PC-3 (cell line): Measurements from ENCODE around the gene FOXN3.

Experiments
- EZH2 ChIP-seq: fragments of 300-600 bp; sonication (generic); IDR thresholded peaks from one replicate; pipeline ENCODE4 v1.6.1; 2017; ENCODE audit warnings: antibody characterized with exemption, mild to moderate bottlenecking, low read length; ENCODE audit not compliant: unreplicated experiment
- TF ChIP-seq, protein P1 (sequence below): fragments of 300-600 bp; sonication (generic); conservative IDR thresholded peaks from 2 replicates; pipeline ENCODE4 v1.5.1; 2017; ENCODE audit warnings: antibody characterized with exemption, low read depth, mild to moderate bottlenecking, low read length

GRCh38 chr14:89209558-89209957 lies 207.5 kb downstream of the FOXN3 start:
- TF ChIP-seq, protein P1, sequence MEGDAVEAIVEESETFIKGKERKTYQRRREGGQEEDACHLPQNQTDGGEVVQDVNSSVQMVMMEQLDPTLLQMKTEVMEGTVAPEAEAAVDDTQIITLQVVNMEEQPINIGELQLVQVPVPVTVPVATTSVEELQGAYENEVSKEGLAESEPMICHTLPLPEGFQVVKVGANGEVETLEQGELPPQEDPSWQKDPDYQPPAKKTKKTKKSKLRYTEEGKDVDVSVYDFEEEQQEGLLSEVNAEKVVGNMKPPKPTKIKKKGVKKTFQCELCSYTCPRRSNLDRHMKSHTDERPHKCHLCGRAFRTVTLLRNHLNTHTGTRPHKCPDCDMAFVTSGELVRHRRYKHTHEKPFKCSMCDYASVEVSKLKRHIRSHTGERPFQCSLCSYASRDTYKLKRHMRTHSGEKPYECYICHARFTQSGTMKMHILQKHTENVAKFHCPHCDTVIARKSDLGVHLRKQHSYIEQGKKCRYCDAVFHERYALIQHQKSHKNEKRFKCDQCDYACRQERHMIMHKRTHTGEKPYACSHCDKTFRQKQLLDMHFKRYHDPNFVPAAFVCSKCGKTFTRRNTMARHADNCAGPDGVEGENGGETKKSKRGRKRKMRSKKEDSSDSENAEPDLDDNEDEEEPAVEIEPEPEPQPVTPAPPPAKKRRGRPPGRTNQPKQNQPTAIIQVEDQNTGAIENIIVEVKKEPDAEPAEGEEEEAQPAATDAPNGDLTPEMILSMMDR = no peak
- no peak for TF ChIP-seq EZH2
